Calu3 (cell line): ENCODE measurements around the gene MAGEH1. TPM values are rescaled to one million over a fixed set of nuclear protein-coding genes. Genes with fewer than 3 reads are reported as not detected.

Experiments used
- BruUV-seq: library from RNA; stranded (reverse); fragments of 400-500 nt; replicated peaks from 2 replicates; lab custom pipeline; 2021; lab: Mats Ljungman, UMichigan
- CTCF ChIA-PET: fragments of 300-600 bp; sonication (Branson Sonifier 250); formaldehyde crosslinking; loops from one replicate; lab custom pipeline; 2022; ENCODE audit warnings: antibody characterized with exemption; lab: Charles Lee
- DNase-seq: peaks from one replicate; pipeline ENCODE4 v3.0.0; 2022
- H3K27ac Mint-ChIP-seq: one replicate; pipeline ENCODE4 v1.8.0; 2022; ENCODE audit warnings: mixed read lengths; ENCODE audit not compliant: unreplicated experiment
- H3K27me3 Mint-ChIP-seq: one replicate; pipeline ENCODE4 v1.8.0; 2022; ENCODE audit warnings: mixed read lengths; ENCODE audit not compliant: unreplicated experiment
- H3K36me3 Mint-ChIP-seq: one replicate; pipeline ENCODE4 v1.8.0; 2022; ENCODE audit warnings: mild to moderate bottlenecking, moderate library complexity, mixed read lengths; ENCODE audit not compliant: insufficient read depth, unreplicated experiment
- H3K4me1 Mint-ChIP-seq: one replicate; pipeline ENCODE4 v1.8.0; 2022; ENCODE audit warnings: mild to moderate bottlenecking, low read depth, mixed read lengths; ENCODE audit not compliant: unreplicated experiment
- H3K4me3 Mint-ChIP-seq: one replicate; pipeline ENCODE4 v1.8.0; 2022; ENCODE audit warnings: mild to moderate bottlenecking, low read depth, moderate library complexity, mixed read lengths; ENCODE audit not compliant: unreplicated experiment
- H3K9me3 Mint-ChIP-seq: one replicate; pipeline ENCODE4 v1.8.0; 2022; ENCODE audit warnings: low read depth, mixed read lengths; ENCODE audit not compliant: unreplicated experiment
- CTCF ChIP-seq: fragments of 200-600 bp; IDR thresholded peaks from one replicate; pipeline ENCODE4 v1.8.0; 2022; ENCODE audit warnings: antibody characterized with exemption; ENCODE audit not compliant: unreplicated experiment
- intact Hi-C: fragments of 100-400 bp; cut with micrococcal nuclease; formaldehyde crosslinking; loops from one replicate; pipeline ENCODE4 v1.10.0; 2022; ENCODE audit not compliant: unreplicated experiment
- microRNA-seq: library from miRNA; unstranded; fragments of <30 nt; microRNA quantifications from one replicate; pipeline ENCODE4 v1.2.0, GENCODE V29; 2022
- total RNA-seq: library from RNA; stranded (reverse); gene quantifications from 2 replicates; pipeline ENCODE4 v1.2.3, GENCODE V29; 2022

The MAGEH1 gene
- total RNA-seq, 1 experiment from 2014 or later = not detected

GRCh38 chrX:55490974-55491373, 39.0 kb downstream of the MAGEH1 start:
- H3K27ac Mint-ChIP-seq = no peak overlapping the region
- H3K9me3 Mint-ChIP-seq = no peaks in the 10 kb centered on the region
- H3K4me1 Mint-ChIP-seq = peaks cover 8% of the 10 kb centered on the region
- DNase-seq = no peak
- TF ChIP-seq CTCF = no peak
- H3K36me3 Mint-ChIP-seq = peaks cover 17% of the 10 kb centered on the region
- intact Hi-C loops = no loop called here
- CTCF ChIA-PET = interaction anchor here (0.6 kb wide), 1 partner anchor 279 kb away, joined by 5 read pairs; no protein-coding TSS in a partner anchor
- no peak overlapping the region for H3K4me3 Mint-ChIP-seq
- no peaks in the 10 kb centered on the region for H3K27me3 Mint-ChIP-seq
- BruUV-seq = no TSS peak

Small RNA genes within 50 kb of the gene (microRNA-seq; reads per million reads assigned to microRNA genes)
- gene MIR4536-1 (not detected), gene MIR4536-2 (not detected)

Other genes with a start within 250 kb of the MAGEH1 start
- not detected in 2 replicates for gene PAGE5, start 231.8 kb upstream of the MAGEH1 start, total RNA-seq
- gene PAGE3, start 187.2 kb upstream of the MAGEH1 start, total RNA-seq = not detected in 2 replicates
- gene USP51, start 37.7 kb downstream of the MAGEH1 start, total RNA-seq = 1.2 and 1.5 TPM in 2 replicates
- not detected in 2 replicates for gene FOXR2, start 171.3 kb downstream of the MAGEH1 start, total RNA-seq